H1 (cell line): ENCODE data around the gene VGLL1. TPM values are rescaled to one million over a fixed set of nuclear protein-coding genes. Genes with fewer than 3 reads are reported as not detected.

Experiments
- CTCF ChIA-PET: fragments of 300-600 bp; sonication (Branson Sonifier 250); formaldehyde crosslinking; loops from one replicate; lab custom pipeline; 2021; ENCODE audit not compliant: partially characterized antibody; lab: Charles Lee
- POLR2A ChIA-PET: fragments of 300-600 bp; sonication (Branson Sonifier 250); formaldehyde crosslinking; loops from one replicate; lab custom pipeline; 2021; ENCODE audit warnings: inconsistent platforms; ENCODE audit not compliant: partially characterized antibody; lab: Charles Lee
- DNase-seq, 2 experiments: peaks; one replicate each; pipeline versions ENCODE4 v3.0.0 to v3.0.0-alpha.2; 2010 to 2022; ENCODE audit warnings: low spot score in 2 of 2, low read depth in 1 of 2, mixed read lengths in 1 of 2
- FAIRE-seq: peaks from 2 replicates; lab custom pipeline; 2011; peaks lifted over from hg19 to GRCh38; lab: Jason Lieb, UNC
- H2AFZ ChIP-seq: 2 replicates; pipeline ENCODE4 v1.8.1; 2012; ENCODE audit warnings: low read length, inconsistent platforms
- H2AK5ac ChIP-seq: 2 replicates; pipeline ENCODE4 v1.6.1; 2013; ENCODE audit warnings: low read depth, low read length
- H2BK120ac ChIP-seq: replicated peaks from 2 replicates; pipeline ENCODE3; 2013; ENCODE audit warnings: low read depth, low read length, inconsistent platforms
- H2BK12ac ChIP-seq: 2 replicates; pipeline ENCODE4 v1.6.1; 2013; ENCODE audit warnings: low read depth, low read length
- H2BK15ac ChIP-seq: 2 replicates; pipeline ENCODE4 v1.6.1; 2013; ENCODE audit warnings: low read length
- H2BK20ac ChIP-seq: 2 replicates; pipeline ENCODE4 v1.6.1; 2013; ENCODE audit warnings: low read length
- H2BK5ac ChIP-seq: 2 replicates; pipeline ENCODE4 v1.6.1; 2013; ENCODE audit warnings: low read depth, low read length
- H3K14ac ChIP-seq: 2 replicates; pipeline ENCODE4 v1.6.1; 2013; ENCODE audit warnings: inconsistent platforms; ENCODE audit not compliant: insufficient read length
- H3K18ac ChIP-seq: 2 replicates; pipeline ENCODE4 v1.6.1; 2013; ENCODE audit warnings: low read length; ENCODE audit errors: extremely low read depth
- H3K23ac ChIP-seq: 2 replicates; pipeline ENCODE4 v1.6.1; 2013; ENCODE audit warnings: inconsistent platforms; ENCODE audit not compliant: insufficient read length
- H3K23me2 ChIP-seq: 2 replicates; pipeline ENCODE4 v1.6.1; 2013; ENCODE audit warnings: low read depth, low read length
- H3K27ac ChIP-seq: 2 replicates; pipeline ENCODE4 v1.6.1; 2011; ENCODE audit warnings: low read depth, low read length, inconsistent platforms
- H3K27me3 ChIP-seq, 4 experiments: replicated peaks in 1 of 4; 1 replicate in 1 of 4; 2 replicates in 3 of 4; pipeline versions ENCODE4 v1.6.1 to v1.8.1; 2011 to 2013; ENCODE audit warnings: low read length in 3 of 4, mild to moderate bottlenecking in 3 of 4, inconsistent platforms in 2 of 4, mixed read lengths in 2 of 4, moderate library complexity in 1 of 4; ENCODE audit not compliant: control insufficient read depth in 3 of 4, insufficient read depth in 3 of 4; ENCODE audit errors: extremely low read depth in 1 of 4
- H3K36me3 ChIP-seq, 4 experiments: 2 replicates each; pipeline versions ENCODE4 v1.6.1 to v1.8.1; 2011 to 2013; ENCODE audit warnings: mild to moderate bottlenecking in 4 of 4, low read length in 3 of 4, moderate library complexity in 2 of 4, control low read depth in 1 of 4, inconsistent platforms in 1 of 4; ENCODE audit not compliant: insufficient read depth in 4 of 4, control insufficient read depth in 2 of 4
- H3K4ac ChIP-seq: replicated peaks from 2 replicates; pipeline ENCODE3; 2013; ENCODE audit warnings: low read length, low read depth, mixed read lengths, inconsistent platforms; ENCODE audit not compliant: insufficient read length
- H3K4me1 ChIP-seq, 4 experiments: replicated peaks in 1 of 4; 1 replicate in 1 of 4; 2 replicates in 3 of 4; pipeline versions ENCODE4 v1.6.1 to v1.8.1; 2011 to 2013; ENCODE audit warnings: low read length in 3 of 4, inconsistent platforms in 2 of 4, mixed read lengths in 1 of 4; ENCODE audit not compliant: insufficient read depth in 4 of 4, control insufficient read depth in 3 of 4
- H3K4me2 ChIP-seq, 2 experiments: 2 replicates each; pipeline versions ENCODE4 v1.6.1 to v1.8.1; 2011 to 2013; ENCODE audit warnings: low read depth in 2 of 2, low read length in 2 of 2, control low read depth in 1 of 2, inconsistent platforms in 1 of 2, mild to moderate bottlenecking in 1 of 2; ENCODE audit not compliant: insufficient read depth in 1 of 2
- H3K4me3 ChIP-seq, 4 experiments: fragments of 200-600, 300-600 bp in 1 of 4; sonication (generic), shearing (Covaris generic), sonication (Bioruptor Twin) in 1 of 4; 2 replicates each; pipeline versions ENCODE4 v1.5.1 to v1.8.1; 2011 to 2016; ENCODE audit warnings: low read length in 4 of 4, low read depth in 3 of 4, control low read depth in 2 of 4, inconsistent platforms in 2 of 4, mild to moderate bottlenecking in 2 of 4, mixed read lengths in 1 of 4, moderate library complexity in 1 of 4; ENCODE audit not compliant: insufficient read depth in 2 of 4; ENCODE audit errors: extremely low read depth in 1 of 4
- H3K56ac ChIP-seq: replicated peaks from 2 replicates; pipeline ENCODE3; 2013; ENCODE audit warnings: low read depth, mild to moderate bottlenecking, mixed read lengths, low read length, inconsistent platforms; ENCODE audit not compliant: insufficient read length
- H3K79me1 ChIP-seq: 2 replicates; pipeline ENCODE4 v1.6.1; 2013; ENCODE audit warnings: low read depth, low read length, control low read depth
- H3K79me2 ChIP-seq, 2 experiments: 2 replicates each; pipeline versions ENCODE4 v1.6.1 to v1.8.1; 2012 to 2013; ENCODE audit warnings: low read length in 2 of 2, mild to moderate bottlenecking in 2 of 2, inconsistent platforms in 1 of 2; ENCODE audit not compliant: insufficient read depth in 2 of 2, control insufficient read depth in 1 of 2
- H3K9ac ChIP-seq, 4 experiments: replicated peaks in 1 of 4; 1 replicate in 1 of 4; 2 replicates in 3 of 4; pipeline versions ENCODE4 v1.6.1 to v1.8.1; 2011 to 2013; ENCODE audit warnings: low read depth in 3 of 4, low read length in 3 of 4, control low read depth in 2 of 4, mild to moderate bottlenecking in 2 of 4, moderate library complexity in 2 of 4, inconsistent platforms in 1 of 4; ENCODE audit errors: extremely low read depth in 1 of 4
- H3K9me3 ChIP-seq, 2 experiments: 2 replicates each; pipeline versions ENCODE4 v1.6.1 to v1.8.1; 2012 to 2013; ENCODE audit warnings: mild to moderate bottlenecking in 2 of 2, moderate library complexity in 2 of 2, control low read depth in 1 of 2, inconsistent platforms in 1 of 2, low read depth in 1 of 2, low read length in 1 of 2, mixed read lengths in 1 of 2; ENCODE audit not compliant: insufficient read depth in 2 of 2
- H4K20me1 ChIP-seq, 2 experiments: replicated peaks in 1 of 2; 2 replicates each; pipeline versions ENCODE3 to v1.8.1; 2011 to 2013; ENCODE audit warnings: inconsistent platforms in 2 of 2, low read length in 2 of 2, mild to moderate bottlenecking in 1 of 2; ENCODE audit not compliant: insufficient read depth in 2 of 2, control insufficient read depth in 1 of 2
- H4K5ac ChIP-seq: 2 replicates; pipeline ENCODE4 v1.6.1; 2013; ENCODE audit warnings: low read length, low read depth, mixed read lengths, inconsistent platforms; ENCODE audit not compliant: insufficient read length
- H4K8ac ChIP-seq: 2 replicates; pipeline ENCODE4 v1.8.0; 2013; ENCODE audit warnings: mild to moderate bottlenecking, moderate library complexity, low read length, inconsistent platforms; ENCODE audit not compliant: insufficient read depth; ENCODE audit errors: extremely low read depth
- H4K91ac ChIP-seq: replicated peaks from 2 replicates; pipeline ENCODE3; 2013; ENCODE audit warnings: low read length, mixed read lengths, inconsistent platforms; ENCODE audit not compliant: insufficient read length
- CBX5 ChIP-seq: fragments of 300-800, 300-1000 bp; sonication (generic); IDR thresholded peaks from 2 replicates; pipeline ENCODE4 v1.7.1; 2016; ENCODE audit warnings: antibody characterized with exemption, low read length, low read depth
- CEBPB ChIP-seq: IDR thresholded peaks from 2 replicates; pipeline ENCODE4 v1.6.1; 2012; ENCODE audit warnings: low read depth, low read length
- GABPA ChIP-seq: IDR thresholded peaks from 2 replicates; pipeline ENCODE4 v1.6.1; 2011; ENCODE audit warnings: mild to moderate bottlenecking, low read length, moderate library complexity, borderline replicate concordance; ENCODE audit not compliant: insufficient read depth
- RXRA ChIP-seq: IDR thresholded peaks from 2 replicates; pipeline ENCODE4 v1.6.1; 2011; ENCODE audit warnings: low read depth, mild to moderate bottlenecking, low read length, moderate library complexity; ENCODE audit not compliant: insufficient read depth
- SAP30 ChIP-seq: fragments of 300-600 bp; sonication (generic); IDR thresholded peaks from 2 replicates; pipeline ENCODE4 v1.7.1; 2012; ENCODE audit warnings: low read length, moderate library complexity, mild to moderate bottlenecking, inconsistent platforms; ENCODE audit not compliant: insufficient read depth, insufficient replicate concordance
- SIX5 ChIP-seq: IDR thresholded peaks from 2 replicates; pipeline ENCODE4 v1.6.1; 2011; ENCODE audit warnings: mild to moderate bottlenecking, low read depth, low read length
- SP4 ChIP-seq: IDR thresholded peaks from 2 replicates; pipeline ENCODE4 v1.6.1; 2012; ENCODE audit warnings: low read length, inconsistent platforms
- WGBS, 2 experiments: shearing (Covaris generic) in 1 of 2; methylation state at CpG; one replicate each; pipeline versions ENCODE4 v1.1.6 to v1.1.7; 2013 to 2015; ENCODE audit warnings: low lambda C conversion rate in 2 of 2, mixed read lengths in 2 of 2, inconsistent platforms in 1 of 2, low coverage in 1 of 2, missing lambda C conversion rate in 1 of 2; ENCODE audit not compliant: insufficient replicate concordance in 2 of 2, insufficient coverage in 1 of 2, insufficient read length in 1 of 2; ENCODE audit errors: extremely low coverage in 1 of 2, missing lambda C conversion rate in 1 of 2; 5-methylcytosine and 5-hydroxymethylcytosine counted together
- polyA plus RNA-seq, 7 experiments: library from polyadenylated mRNA; depleted of rRNA in 3 of 7; stranded (reverse) in 5 of 7; unstranded in 2 of 7; fragments of >200 nt in 5 of 7; fragments of 200-250 nt in 2 of 7; gene quantifications; 1 replicate in 5 of 7; 2 replicates in 1 of 7; 4 replicates in 1 of 7; pipeline versions ENCODE4 v1.2.1 to v1.2.3, GENCODE V29; 2011 to 2013; ENCODE audit warnings: missing spikeins in 2 of 7, mixed read lengths in 2 of 7
- total RNA-seq: library from RNA; stranded (reverse); fragmentation: NEBNext Ultra II Directional; extraction: Animal tissue kit (Norgen Biotek cat#: 25700); gene quantifications from 2 replicates; pipeline ENCODE4 v1.2.1, GENCODE V29; 2021
- TF ChIP-seq, protein P1 (sequence below): IDR thresholded peaks from 2 replicates; pipeline ENCODE4 v1.6.1; 2012; ENCODE audit warnings: inconsistent platforms

The VGLL1 gene
- total and polyA plus RNA-seq, 2 of the 8 experiments (the other 6 are each of a cell fraction or from before 2014, with no cell fraction given), result not detected

DNA sequence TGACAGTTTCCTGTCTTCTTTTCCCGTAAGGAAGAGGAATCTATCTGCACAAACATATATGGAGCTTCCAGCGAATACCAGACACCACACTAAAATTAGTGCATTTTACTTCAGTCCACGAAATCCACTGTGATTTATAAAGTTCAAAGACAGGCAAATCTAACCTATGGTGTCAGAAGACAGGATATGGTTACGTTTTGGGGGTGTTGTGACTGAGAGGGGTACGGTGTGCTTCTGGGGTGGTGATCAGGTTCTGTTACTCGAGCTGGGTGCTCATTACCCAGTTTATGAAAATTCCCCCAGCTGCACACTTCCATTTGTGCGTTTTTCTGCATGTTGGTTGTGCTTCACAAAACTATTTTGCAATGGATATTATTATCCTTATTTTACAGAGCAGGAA, 10.3 kb downstream of the VGLL1 start:
- Histone ChIP-seq H3K4ac (no peak overlapping the region), H3K18ac (no peak overlapping the region), H4K91ac (no peak overlapping the region), H3K36me3 (no peaks in the 10 kb centered on the region), H3K23ac (no peak overlapping the region), H2BK20ac (no peak overlapping the region), H3K27ac (no peak overlapping the region), H3K14ac (no peak overlapping the region), H3K23me2 (no peaks in the 10 kb centered on the region), H3K79me2 (no peaks in the 10 kb centered on the region), H4K5ac (no peak overlapping the region), H3K9ac (no peak overlapping the region), H2AK5ac (no peak overlapping the region), H3K79me1 (no peaks in the 10 kb centered on the region), H3K4me1 (no peaks in the 10 kb centered on the region), H2BK15ac (no peak overlapping the region), H2BK5ac (no peak overlapping the region), H3K4me2 (no peak overlapping the region), H3K4me3 (no peak overlapping the region), H3K56ac (no peak overlapping the region), H4K20me1 (no peaks in the 10 kb centered on the region), H4K8ac (no peak overlapping the region), H2BK120ac (no peak overlapping the region), H3K27me3 (no peaks in the 10 kb centered on the region), H2AFZ (no peak overlapping the region), H2BK12ac (no peak overlapping the region), H3K9me3 (no peaks in the 10 kb centered on the region)
- WGBS, 2 experiments, result 74% methylated on average over 7 of the region's 7 CpGs; no CpG with 5 or more reads in 1 of the 2 experiments
- no peak for DNase-seq
- CTCF ChIA-PET, result interaction anchor here (0.7 kb wide), 1 partner anchor 228 kb away, joined by 3 read pairs; no protein-coding TSS in a partner anchor
- POLR2A ChIA-PET, result no interaction called here
- no peak for FAIRE-seq
- TF ChIP-seq SAP30 (no peak), SP4 (no peak), CBX5 (no peak), SIX5 (no peak), CEBPB (no peak), RXRA (no peak), GABPA (no peak)
- TF ChIP-seq, protein P1, sequence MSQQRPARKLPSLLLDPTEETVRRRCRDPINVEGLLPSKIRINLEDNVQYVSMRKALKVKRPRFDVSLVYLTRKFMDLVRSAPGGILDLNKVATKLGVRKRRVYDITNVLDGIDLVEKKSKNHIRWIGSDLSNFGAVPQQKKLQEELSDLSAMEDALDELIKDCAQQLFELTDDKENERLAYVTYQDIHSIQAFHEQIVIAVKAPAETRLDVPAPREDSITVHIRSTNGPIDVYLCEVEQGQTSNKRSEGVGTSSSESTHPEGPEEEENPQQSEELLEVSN, result no peak
